DMS114 treated with DMSO at 0.1 percent for 48 hours (cell line): ENCODE results near the gene RASGRF1.

Source experiments
- DNase-seq: peaks from one replicate; lab custom pipeline; 2025; ENCODE audit not compliant: unreplicated experiment; lab: John Stamatoyannopoulos, UW

Gene RASGRF1

DNA sequence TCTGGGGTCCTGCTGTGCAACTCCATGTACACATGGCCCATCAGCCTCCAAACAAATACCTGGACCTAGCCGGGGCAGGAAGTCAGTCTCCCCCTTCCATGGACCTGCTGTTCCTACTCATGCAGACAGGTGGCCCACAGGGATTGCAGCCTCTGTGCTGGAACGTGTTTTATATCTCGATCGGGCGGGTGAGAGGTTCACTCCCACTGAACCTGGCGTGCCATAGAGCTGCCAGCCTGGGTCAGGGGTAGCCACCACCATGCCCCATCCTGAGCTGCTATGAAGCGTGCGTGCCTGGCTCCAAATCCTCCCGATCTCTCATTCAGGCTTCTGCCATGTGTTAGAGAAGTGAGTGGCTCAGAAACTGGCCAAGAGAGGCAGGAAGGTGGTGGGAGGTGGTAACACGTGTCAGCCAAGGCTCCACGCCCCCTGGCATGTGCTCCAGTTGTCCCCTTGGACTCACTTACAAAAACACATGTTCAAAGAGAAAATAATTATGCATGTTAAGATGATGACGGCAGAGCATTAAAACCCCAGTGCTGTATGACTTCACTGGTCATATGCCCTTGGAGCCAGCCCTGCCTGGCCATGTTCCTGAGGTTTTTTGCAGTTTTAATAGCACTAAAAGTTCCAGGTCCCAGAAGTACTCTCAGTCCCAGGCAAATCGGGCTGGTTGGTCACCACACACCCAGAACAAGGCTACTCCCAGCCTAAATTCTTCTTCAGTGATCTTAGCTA lies 176.4 kb downstream of the RASGRF1 start:
- DNase-seq, result no peak

DNA sequence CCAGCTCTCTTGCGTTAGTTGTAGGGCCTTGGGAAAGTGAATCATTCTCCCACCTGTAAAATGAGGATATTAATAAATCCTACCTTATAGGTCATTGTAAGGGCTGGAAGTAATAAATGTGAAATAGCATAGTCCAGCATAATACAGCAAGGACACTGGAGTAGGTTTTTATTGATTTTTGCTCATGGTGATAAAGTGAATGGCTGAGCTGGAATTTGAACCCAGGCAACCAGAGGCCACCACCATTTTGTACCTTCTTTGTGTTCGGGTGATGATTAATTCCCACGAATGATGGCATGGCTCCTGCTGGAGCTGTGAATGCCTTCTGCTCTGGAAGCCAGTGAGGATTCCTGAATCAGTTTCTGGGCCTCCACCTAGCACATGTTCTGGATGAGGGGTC lies 177.6 kb downstream of the RASGRF1 start:
- no peak for DNase-seq

DNA sequence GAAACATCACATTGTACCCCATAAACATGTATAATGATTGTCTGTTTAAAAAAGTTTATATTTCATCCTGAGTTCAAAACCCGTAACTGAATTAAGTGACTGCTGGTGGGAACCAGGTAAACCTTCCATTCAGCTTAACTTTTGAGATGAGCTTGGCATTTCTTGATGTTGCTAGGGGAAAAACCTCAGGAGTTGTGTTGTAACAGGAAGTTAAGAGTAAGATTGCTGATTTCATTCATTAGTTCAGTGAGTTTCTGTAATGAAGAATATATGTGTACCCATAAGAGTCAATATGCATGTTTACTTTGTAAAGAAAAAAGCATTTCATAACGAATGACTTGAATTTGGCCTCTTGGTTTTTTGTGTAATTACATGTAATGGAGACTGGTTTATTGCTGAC lies 178.3 kb downstream of the RASGRF1 start:
- no peak for DNase-seq

DNA sequence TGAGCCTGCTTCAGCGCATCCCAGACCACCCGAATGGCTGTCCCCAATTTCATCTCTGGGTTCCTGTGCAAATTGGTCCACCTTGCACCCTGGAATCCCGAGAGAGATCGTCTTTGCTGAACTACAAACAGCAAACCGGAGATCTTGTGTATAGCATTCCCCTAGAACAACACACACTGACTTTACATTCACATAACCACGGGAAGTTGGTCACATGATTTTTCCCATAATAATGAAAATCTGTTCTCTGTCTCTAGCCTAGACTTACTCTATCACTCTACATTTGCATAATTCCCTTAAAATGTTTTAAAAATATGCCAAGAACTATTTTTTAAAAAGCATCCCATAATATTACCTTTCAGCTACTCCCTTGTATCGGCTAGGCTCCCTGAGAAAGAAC lies 180.3 kb downstream of the RASGRF1 start:
- no peak for DNase-seq
